Left lobe of liver (tissue), 2 donors: Measurements from ENCODE around the gene SPOCK1. TPM values are rescaled to one million over a fixed set of nuclear protein-coding genes. Genes with fewer than 3 reads are reported as not detected.

ENCODE experiments used
- ATAC-seq: fragments of 200-7000 bp; cut with Tn5 transposase; one replicate; pipeline ENCODE4 v1.9.1; 2020; ENCODE audit warnings: mild to moderate bottlenecking, moderate library complexity
- DNase-seq: peaks from one replicate; pipeline ENCODE4 v3.0.0-alpha.2; 2020; ENCODE audit warnings: low spot score
- total RNA-seq: library from RNA; stranded (reverse); gene quantifications from one replicate; pipeline ENCODE4 v1.2.1, GENCODE V29; 2021
- donor health status: DM: no; HTN: no; CAD: no; lungs with moderate emphysema.
- donor health status: DM: no; HTN: yes; CAD: no.

SPOCK1 gene
- total RNA-seq, 1 donor from 2014 or later, result 0.40 TPM

- ATAC-seq, result no peak
Measured at GRCh38 chr5:137134920-137135532, 364.1 kb downstream of the SPOCK1 start.

DNA sequence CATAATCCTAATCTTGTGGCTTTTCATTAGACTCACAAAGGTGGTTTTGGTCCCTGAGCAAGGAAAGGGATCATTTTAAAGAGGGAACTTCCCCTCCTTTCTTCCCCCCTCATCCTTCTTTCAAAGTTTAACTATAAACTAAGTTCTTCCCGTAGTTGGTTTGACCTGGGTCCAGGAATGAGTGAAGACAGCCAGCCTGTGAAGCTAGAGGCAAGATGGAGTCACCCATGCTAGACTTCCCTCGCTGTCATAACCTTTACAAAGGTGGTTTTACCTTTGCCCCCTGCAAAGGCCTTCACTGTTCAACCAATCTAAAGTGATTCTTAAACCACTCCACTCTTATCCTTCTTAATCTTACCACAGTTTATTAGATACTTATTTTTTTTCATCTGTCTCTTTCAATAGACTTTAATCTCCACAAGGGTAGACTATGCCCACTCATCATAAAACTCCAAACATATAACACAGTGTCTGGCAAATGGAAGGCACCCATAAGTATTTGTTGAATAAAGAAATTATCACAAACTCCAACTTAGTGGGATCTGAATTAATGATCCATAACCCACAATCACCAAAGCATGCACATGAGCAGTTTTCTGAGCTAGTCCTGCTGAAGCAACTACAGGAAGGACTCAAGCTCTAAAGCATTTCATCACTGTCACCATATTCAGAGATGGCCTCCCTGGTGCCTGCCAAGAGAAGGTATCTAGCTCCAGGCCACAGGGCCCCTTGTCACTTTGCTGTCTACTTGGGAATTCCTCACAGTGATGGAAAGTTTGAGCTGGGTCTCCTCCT lies 369.0 kb downstream of the SPOCK1 start:
- DNase-seq (no peak), ATAC-seq (no peak)

More at GRCh38 chr5:137134920-137135532, 364.1 kb downstream of the SPOCK1 start:
- DNase-seq, result no peak

DNA sequence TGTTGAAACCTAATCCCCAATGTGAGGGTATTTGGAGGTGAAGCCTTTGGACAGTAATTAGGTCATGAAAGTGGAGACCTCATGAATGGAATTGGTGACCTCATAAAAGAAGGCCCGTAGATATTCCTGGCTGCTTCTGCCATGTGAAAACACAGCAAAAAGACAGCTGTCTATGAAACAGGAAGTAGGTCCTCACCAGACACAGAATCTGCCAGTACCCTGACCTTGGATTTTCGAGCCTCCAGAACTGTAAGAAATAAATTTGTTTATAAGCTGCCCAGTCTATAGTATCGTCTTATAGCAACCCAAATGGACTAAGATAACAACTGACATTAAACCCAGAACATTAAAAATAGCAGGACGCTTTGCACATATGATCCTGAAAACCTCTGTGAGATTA lies 371.1 kb downstream of the SPOCK1 start:
- DNase-seq (no peak), ATAC-seq (no peak)

GRCh38 chr5:137126829-137127228 lies 372.3 kb downstream of the SPOCK1 start:
- DNase-seq (no peak), ATAC-seq (no peak)

GRCh38 chr5:137122558-137122957 lies 376.6 kb downstream of the SPOCK1 start:
- DNase-seq, result no peak
- ATAC-seq, result no peak

DNA sequence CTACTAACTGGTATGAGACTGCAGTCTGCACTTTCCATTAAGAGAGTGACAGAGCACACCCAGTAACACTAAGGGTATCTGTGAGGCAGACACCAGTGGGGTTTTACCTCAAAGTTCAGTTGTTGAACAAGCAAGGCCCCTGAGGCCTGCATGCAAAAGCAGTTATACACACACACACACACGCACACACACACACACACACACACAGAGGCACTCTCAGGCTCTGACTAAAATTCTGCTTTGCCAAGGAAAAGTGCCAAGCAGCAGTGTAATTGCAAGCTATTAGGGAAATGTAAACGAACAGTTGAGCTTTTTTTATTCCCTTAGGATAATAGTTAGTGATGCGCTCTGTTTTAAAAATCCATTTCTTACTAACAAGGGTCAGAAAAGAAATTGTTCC lies 377.1 kb downstream of the SPOCK1 start:
- DNase-seq (no peak), ATAC-seq (no peak)

GRCh38 chr5:137119321-137119720 lies 379.8 kb downstream of the SPOCK1 start:
- ATAC-seq (no peak), DNase-seq (no peak)

GRCh38 chr5:137118629-137119028 lies 380.5 kb downstream of the SPOCK1 start:
- DNase-seq (no peak), ATAC-seq (no peak)

DNA sequence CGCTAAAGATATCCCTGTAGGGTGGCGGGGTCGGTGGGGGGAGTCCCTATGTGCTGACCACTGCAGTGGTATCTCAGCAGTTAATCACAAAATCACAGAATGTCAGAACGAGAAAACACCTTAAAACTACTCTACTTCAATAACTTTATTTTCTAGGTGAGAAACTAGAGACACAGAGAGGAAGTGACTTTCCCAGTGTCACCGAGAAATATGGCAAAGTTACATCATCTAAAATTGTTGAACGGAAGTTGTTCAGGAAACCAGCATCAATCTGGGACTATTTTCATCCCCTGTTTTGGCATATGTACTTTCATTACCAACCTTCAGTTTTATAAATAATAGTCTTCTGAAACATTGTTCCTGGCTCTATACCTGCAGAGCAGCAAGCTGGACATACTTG lies 384.0 kb downstream of the SPOCK1 start:
- ATAC-seq, result no peak

DNA sequence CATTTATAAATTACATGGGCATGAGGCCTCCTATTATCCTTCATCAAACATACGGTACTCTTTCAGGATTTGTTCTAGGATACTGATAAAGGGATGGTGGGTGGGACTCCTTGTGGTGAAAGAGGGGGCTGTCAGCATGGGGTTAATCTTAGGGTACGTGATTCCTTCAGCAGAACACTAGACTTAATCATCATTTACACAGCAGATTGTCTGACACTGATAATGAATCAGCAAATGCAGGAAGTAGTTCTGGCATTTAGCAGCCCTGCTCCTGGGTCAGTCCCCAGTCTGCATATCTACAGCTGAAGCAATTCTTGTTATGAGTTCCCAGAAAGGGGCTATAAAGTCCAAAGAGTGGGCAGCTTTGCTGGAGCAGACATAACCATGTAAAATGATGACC lies 384.6 kb downstream of the SPOCK1 start:
- no peak for ATAC-seq
- DNase-seq, result no peak

More for the DNA sequence above, 384.0 kb downstream of the SPOCK1 start:
- no peak for DNase-seq

DNA sequence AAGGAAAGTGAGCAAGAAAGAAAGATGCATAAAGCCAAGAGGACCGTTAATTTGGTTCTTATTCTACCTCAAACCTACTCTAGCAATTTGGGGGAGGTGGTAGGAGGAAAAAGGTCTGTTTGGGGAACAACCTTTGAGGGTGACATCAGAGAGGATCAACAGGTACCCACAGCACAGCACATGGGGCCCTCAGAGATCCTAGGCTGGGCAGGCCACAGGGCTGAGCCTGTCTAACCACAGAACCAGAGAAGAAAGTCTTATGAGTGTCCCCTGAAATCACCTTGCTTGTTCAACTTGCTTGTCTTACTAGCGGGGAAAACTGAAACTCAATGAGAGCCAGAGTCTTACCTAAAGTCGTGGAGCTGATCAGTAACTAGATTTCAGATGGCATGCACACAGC lies 385.2 kb downstream of the SPOCK1 start:
- DNase-seq, result no peak
- no peak for ATAC-seq

GRCh38 chr5:137113161-137113560 lies 386.0 kb downstream of the SPOCK1 start:
- no peak for DNase-seq
- no peak for ATAC-seq

DNA sequence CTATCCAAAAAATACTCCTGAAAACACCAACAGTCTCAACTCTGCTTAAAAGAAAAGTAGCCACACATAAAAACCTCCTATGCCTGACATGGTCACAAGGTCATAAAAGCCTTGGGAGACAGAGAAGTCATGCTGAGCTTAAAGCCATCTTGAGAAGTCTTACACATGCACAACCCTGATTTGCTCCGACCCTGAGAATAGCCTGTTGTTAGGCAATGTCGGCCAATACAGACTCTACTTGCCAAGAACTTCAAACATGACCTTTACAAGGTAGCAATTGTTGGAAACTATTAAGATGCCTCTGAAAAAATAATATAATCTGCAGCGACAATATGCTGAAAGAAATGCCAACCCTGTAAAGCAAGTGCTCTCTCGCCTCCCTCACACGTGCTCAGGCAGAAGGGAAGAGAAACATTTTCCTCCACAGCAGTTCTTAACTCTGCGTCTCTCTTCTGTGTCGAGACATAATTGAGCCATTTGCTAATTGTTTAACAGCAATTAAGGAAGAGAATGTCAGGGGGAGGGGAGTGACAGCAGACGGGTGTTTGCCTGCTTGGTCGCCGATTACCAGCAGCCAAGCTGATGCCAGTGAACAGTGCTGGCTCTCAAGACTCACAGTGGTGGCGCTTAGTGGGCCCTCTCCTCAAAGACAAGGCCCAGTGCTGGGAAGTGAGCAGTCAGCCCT lies 393.6 kb downstream of the SPOCK1 start:
- DNase-seq, result no peak
- no peak for ATAC-seq

- no peak for ATAC-seq
- no peak for DNase-seq
Measured at GRCh38 chr5:137101544-137101943, 397.6 kb downstream of the SPOCK1 start.

- no peak for ATAC-seq
- no peak for DNase-seq
Measured at GRCh38 chr5:137099651-137100050, 399.5 kb downstream of the SPOCK1 start.

- ATAC-seq, result no peak
- no peak for DNase-seq
Measured at GRCh38 chr5:137098663-137099062, 400.5 kb downstream of the SPOCK1 start.

- no peak for DNase-seq
- no peak for ATAC-seq
Measured at GRCh38 chr5:137098238-137098637, 400.9 kb downstream of the SPOCK1 start.

DNA sequence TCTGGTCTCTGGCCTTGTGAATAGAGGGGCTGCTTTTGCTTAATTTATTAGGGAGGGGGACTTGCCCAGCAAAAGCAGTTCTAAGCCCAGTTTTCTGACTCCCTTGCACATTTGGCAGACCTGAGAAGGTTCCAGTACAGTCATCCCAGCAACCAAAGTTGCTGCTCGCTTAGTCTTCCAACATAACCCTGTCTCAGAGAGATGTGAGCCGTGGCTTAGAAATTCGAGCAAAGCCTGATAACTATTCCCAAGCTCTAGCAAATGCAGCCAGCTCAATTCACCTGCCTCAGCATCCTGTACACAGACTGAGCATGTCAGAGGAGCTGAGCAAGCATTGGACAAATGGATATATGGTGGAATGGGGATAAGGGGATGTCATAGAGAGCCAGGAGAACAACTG lies 401.9 kb downstream of the SPOCK1 start:
- DNase-seq, result no peak
- no peak for ATAC-seq

GRCh38 chr5:137096149-137097103 lies 402.7 kb downstream of the SPOCK1 start:
- ATAC-seq (no peak), DNase-seq (no peak)

DNA sequence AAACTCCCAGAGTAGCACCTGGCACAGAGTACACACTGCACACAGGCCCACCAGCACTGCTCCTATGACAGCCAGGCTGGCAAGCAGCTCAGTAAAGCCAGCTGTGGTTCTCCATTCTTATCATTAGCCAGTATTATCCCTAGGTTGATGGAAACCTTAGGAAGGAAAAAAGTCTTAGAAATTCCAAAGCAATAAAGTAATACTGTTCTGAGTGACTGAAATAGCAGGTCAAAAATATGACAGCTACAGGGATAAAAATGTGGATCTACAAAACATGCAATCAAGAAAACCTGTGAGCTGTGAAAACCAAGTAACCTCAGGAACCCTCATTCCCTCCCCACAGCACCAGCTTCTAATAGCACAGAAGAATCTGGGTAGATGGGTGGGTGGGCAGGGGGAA lies 403.5 kb downstream of the SPOCK1 start:
- ATAC-seq (no peak), DNase-seq (no peak)

DNA sequence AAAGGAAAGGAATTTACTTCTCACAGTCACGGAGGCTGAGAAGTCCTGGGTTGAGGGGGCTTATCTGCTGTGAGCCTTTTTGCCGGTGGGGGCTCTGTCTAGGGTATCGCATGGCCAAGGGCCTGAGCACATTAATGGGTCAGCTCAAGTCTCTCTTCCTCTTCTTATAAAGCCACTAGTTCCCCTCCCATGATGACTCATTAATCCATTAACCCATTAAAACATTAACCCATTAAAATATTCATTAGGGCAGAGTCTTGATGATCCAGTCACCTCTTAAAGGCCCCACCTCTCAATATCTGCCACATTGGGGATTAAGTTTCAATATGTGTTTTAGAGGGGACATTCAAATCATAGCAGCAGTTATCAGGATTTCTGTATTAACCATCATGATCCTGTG lies 406.3 kb downstream of the SPOCK1 start:
- no peak for DNase-seq
- ATAC-seq, result no peak
